Loucy (cell line): ENCODE results near the gene WDR5.

Source experiments
- H2AFZ ChIP-seq: fragments of 200-600 bp; sonication (generic); 2 replicates; pipeline ENCODE4 v1.6.0; 2016; ENCODE audit warnings: antibody characterized with exemption, mild to moderate bottlenecking, low read length, moderate library complexity
- H3F3A ChIP-seq: fragments of 200-600 bp; 2 replicates; pipeline ENCODE4 v1.6.0; 2016; ENCODE audit warnings: antibody characterized with exemption, low read depth, mild to moderate bottlenecking
- H3K27me3 ChIP-seq: fragments of 200-600 bp; sonication (generic); 2 replicates; pipeline ENCODE4 v1.6.1; 2014; ENCODE audit warnings: low read length, mild to moderate bottlenecking; ENCODE audit not compliant: insufficient read depth, poor library complexity, severe bottlenecking
- H3K36me3 ChIP-seq: fragments of 200-600 bp; sonication (generic); 2 replicates; pipeline ENCODE4 v1.6.1; 2016; ENCODE audit warnings: low read length; ENCODE audit not compliant: insufficient read depth
- H3K4me1 ChIP-seq: fragments of 200-600 bp; sonication (generic); 2 replicates; pipeline ENCODE4 v1.5.1; 2014; ENCODE audit warnings: low read length, mild to moderate bottlenecking; ENCODE audit not compliant: insufficient read depth, poor library complexity, severe bottlenecking
- H3K4me2 ChIP-seq: fragments of 200-600 bp; sonication (generic); 2 replicates; pipeline ENCODE4 v1.6.0; 2014; ENCODE audit warnings: antibody characterized with exemption, low read length, low read depth, mild to moderate bottlenecking; ENCODE audit not compliant: poor library complexity, severe bottlenecking
- H3K4me3 ChIP-seq: fragments of 200-600 bp; sonication (generic); 2 replicates; pipeline ENCODE4 v1.5.1; 2014; ENCODE audit warnings: low read length, mild to moderate bottlenecking, mixed read lengths; ENCODE audit not compliant: poor library complexity, severe bottlenecking
- H3K79me2 ChIP-seq: fragments of 200-600 bp; sonication (generic); 2 replicates; pipeline ENCODE4 v1.6.1; 2014; ENCODE audit warnings: low read length; ENCODE audit not compliant: insufficient read depth
- H3K9ac ChIP-seq: fragments of 200-600 bp; sonication (generic); 2 replicates; pipeline ENCODE4 v1.6.0; 2014; ENCODE audit warnings: mild to moderate bottlenecking, low read depth, low read length, moderate library complexity; ENCODE audit not compliant: poor library complexity, severe bottlenecking
- H3K9me2 ChIP-seq: fragments of 200-600 bp; sonication (generic); replicated peaks from 2 replicates; pipeline ENCODE4 v1.6.1; 2016; ENCODE audit warnings: low read depth, low read length, mixed read lengths
- H3K9me3 ChIP-seq: fragments of 200-600 bp; sonication (generic); 2 replicates; pipeline ENCODE4 v1.6.1; 2014; ENCODE audit warnings: mild to moderate bottlenecking, antibody characterized with exemption, low read length, low read depth; ENCODE audit not compliant: insufficient read depth
- H4K20me1 ChIP-seq: fragments of 200-600 bp; sonication (generic); 2 replicates; pipeline ENCODE4 v1.6.0; 2014; ENCODE audit warnings: antibody characterized with exemption, low read length, mild to moderate bottlenecking; ENCODE audit not compliant: insufficient read depth, poor library complexity, severe bottlenecking
- CTCF ChIP-seq: fragments of 200-600 bp; sonication (generic); conservative IDR thresholded peaks from 2 replicates; pipeline ENCODE4 v1.5.1; 2014; ENCODE audit warnings: mild to moderate bottlenecking, antibody characterized with exemption, low read length
- EZH2phosphoT487 ChIP-seq: fragments of 200-600 bp; IDR thresholded peaks from 2 replicates; pipeline ENCODE4 v1.6.1; 2018; ENCODE audit warnings: antibody characterized with exemption, mild to moderate bottlenecking, moderate library complexity, borderline replicate concordance

WDR5 gene

DNA sequence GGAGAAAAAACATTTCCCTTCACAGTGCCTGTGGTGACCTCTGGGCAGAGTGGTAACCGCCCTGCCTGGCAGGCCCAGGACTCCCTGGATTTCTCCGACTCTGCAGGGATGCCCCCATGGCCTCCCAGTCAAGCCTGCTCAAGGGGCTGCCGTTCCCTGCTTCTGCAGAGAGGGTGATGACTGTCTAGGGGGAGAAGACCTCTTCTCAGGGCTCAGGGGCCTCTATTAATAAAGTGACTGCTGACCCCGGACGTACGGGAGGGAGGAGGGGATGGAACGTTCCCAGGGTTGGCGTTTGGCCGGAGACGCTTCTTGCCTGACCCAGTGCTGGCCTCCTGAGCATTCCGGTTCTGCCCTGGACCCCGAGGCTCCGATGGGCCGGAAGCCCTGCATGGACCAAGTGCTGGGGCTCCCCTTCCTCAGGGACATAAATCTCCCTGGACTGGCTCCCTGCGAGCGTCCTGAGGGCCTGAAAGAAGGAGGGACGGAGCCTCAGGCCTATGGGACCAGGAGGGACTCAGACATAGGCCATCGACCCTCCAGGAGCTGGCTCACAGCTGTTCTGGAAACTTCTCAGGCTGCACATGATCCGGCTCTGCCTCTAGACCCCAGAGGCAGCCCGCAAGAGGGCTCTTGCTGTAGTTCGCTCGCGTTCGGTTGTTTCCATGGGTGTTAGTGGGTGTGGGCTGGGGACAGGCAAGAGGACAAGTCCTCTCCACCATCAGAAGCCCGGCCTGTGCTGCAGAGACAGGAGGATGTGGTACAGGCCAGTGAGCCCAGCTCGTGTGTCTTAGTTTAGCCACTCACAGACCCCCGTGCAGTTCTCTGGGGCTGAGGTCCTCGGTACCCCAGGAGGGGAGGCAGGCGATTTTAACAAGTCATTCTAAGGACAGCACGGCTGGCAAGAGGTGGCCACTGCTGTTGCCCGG lies 36.6 kb downstream of the WDR5 start:
- Histone ChIP-seq H3K36me3 (no peaks in the 10 kb centered on the region), H3K9ac (no peak overlapping the region), H3K4me2 (no peak overlapping the region), H3F3A (no peaks in the 10 kb centered on the region), H3K79me2 (no peaks in the 10 kb centered on the region), H3K27me3 (no peaks in the 10 kb centered on the region), H3K4me3 (no peak overlapping the region), H3K9me3 (no peaks in the 10 kb centered on the region), H4K20me1 (no peaks in the 10 kb centered on the region), H3K4me1 (peaks cover 2% of the 10 kb centered on the region), H3K9me2 (no peaks in the 10 kb centered on the region), H2AFZ (no peak overlapping the region)
- TF ChIP-seq EZH2phosphoT487 (no peak), CTCF (no peak)

GRCh38 chr9:134173127-134174072 lies 37.5 kb downstream of the WDR5 start:
- TF ChIP-seq EZH2phosphoT487 (no peak), CTCF (no peak)
- H3K9ac ChIP-seq: no peak overlapping the region
- peaks cover 2% of the 10 kb centered on the region for H3K4me1 ChIP-seq
- H3K4me2 ChIP-seq: no peak overlapping the region
- no peaks in the 10 kb centered on the region for H3F3A ChIP-seq
- no peak overlapping the region for H2AFZ ChIP-seq
- no peaks in the 10 kb centered on the region for H3K9me2 ChIP-seq
- no peaks in the 10 kb centered on the region for H3K9me3 ChIP-seq
- H3K79me2 ChIP-seq: no peaks in the 10 kb centered on the region
- no peaks in the 10 kb centered on the region for H3K27me3 ChIP-seq
- H4K20me1 ChIP-seq: no peaks in the 10 kb centered on the region
- no peaks in the 10 kb centered on the region for H3K36me3 ChIP-seq
- H3K4me3 ChIP-seq: no peak overlapping the region

GRCh38 chr9:134174073-134174449 lies 38.2 kb downstream of the WDR5 start:
- Histone ChIP-seq H3K4me3 (no peak overlapping the region), H3K79me2 (no peaks in the 10 kb centered on the region), H3F3A (no peaks in the 10 kb centered on the region), H3K9ac (no peak overlapping the region), H3K9me2 (no peaks in the 10 kb centered on the region), H2AFZ (no peak overlapping the region), H3K36me3 (no peaks in the 10 kb centered on the region), H3K9me3 (no peaks in the 10 kb centered on the region), H4K20me1 (no peaks in the 10 kb centered on the region), H3K4me2 (no peak overlapping the region), H3K27me3 (no peaks in the 10 kb centered on the region), H3K4me1 (peaks cover 8% of the 10 kb centered on the region)
- TF ChIP-seq EZH2phosphoT487 (no peak), CTCF (no peak)
